IPS DF 6.9 (cell line): ENCODE results near the gene FBXW8.

Source experiments
- DNase-seq: peaks from one replicate; pipeline ENCODE4 v3.0.0-alpha.2; 2013; ENCODE audit warnings: low read depth, low spot score
- H3K27ac ChIP-seq: one replicate; pipeline ENCODE4 v1.5.1; 2013; ENCODE audit warnings: low read length, control low read depth
- H3K27me3 ChIP-seq: 2 replicates; pipeline ENCODE4 v1.6.1; 2013; ENCODE audit warnings: mild to moderate bottlenecking, low read length; ENCODE audit not compliant: control insufficient read depth, insufficient read depth
- H3K36me3 ChIP-seq: 2 replicates; pipeline ENCODE4 v1.6.1; 2013; ENCODE audit warnings: low read length; ENCODE audit not compliant: control insufficient read depth, insufficient read depth
- H3K4me1 ChIP-seq: 2 replicates; pipeline ENCODE4 v1.6.1; 2013; ENCODE audit warnings: low read length; ENCODE audit not compliant: control insufficient read depth, insufficient read depth
- H3K4me3 ChIP-seq: 2 replicates; pipeline ENCODE4 v1.5.1; 2013; ENCODE audit warnings: mild to moderate bottlenecking, low read length
- H3K9me3 ChIP-seq: 2 replicates; pipeline ENCODE4 v1.6.1; 2013; ENCODE audit warnings: low read length, inconsistent platforms; ENCODE audit not compliant: control insufficient read depth, insufficient read depth
- WGBS: extraction: QIAGEN DNeasy Blood & Tissue Kit; methylation state at CpG from one replicate; pipeline ENCODE4 v1.1.7; 2013; ENCODE audit warnings: mixed read lengths, missing lambda C conversion rate; ENCODE audit not compliant: insufficient read length, insufficient coverage; 5-methylcytosine and 5-hydroxymethylcytosine counted together

Gene FBXW8

GRCh38 chr12:117011988-117012805, 101.4 kb downstream of the FBXW8 start:
- no peaks in the 10 kb centered on the region for H3K36me3 ChIP-seq
- no CpG with 5 or more reads among the region's 4 CpGs for WGBS

GRCh38 chr12:117013726-117014125, 103.0 kb downstream of the FBXW8 start:
- Histone ChIP-seq H3K9me3 (no peaks in the 10 kb centered on the region), H3K4me1 (peaks cover 5% of the 10 kb centered on the region; the same call in 1 of the 2 replicates), H3K27me3 (no peaks in the 10 kb centered on the region), H3K36me3 (no peaks in the 10 kb centered on the region), H3K4me3 (no peak overlapping the region), H3K27ac (no peak overlapping the region)
- WGBS = no CpG with 5 or more reads among the region's 1 CpG
- no peak for DNase-seq

More at GRCh38 chr12:117011988-117012805, 101.4 kb downstream of the FBXW8 start:
- H3K4me1 ChIP-seq = peaks cover 5% of the 10 kb centered on the region; the same call in 1 of the 2 replicates
- no peak overlapping the region for H3K27ac ChIP-seq
- H3K4me3 ChIP-seq = no peak overlapping the region
- no peaks in the 10 kb centered on the region for H3K9me3 ChIP-seq
- no peaks in the 10 kb centered on the region for H3K27me3 ChIP-seq
- DNase-seq = no peak

GRCh38 chr12:117014342-117014887, 103.7 kb downstream of the FBXW8 start:
- peaks cover 4% of the 10 kb centered on the region; the same call in 1 of the 2 replicates for H3K4me1 ChIP-seq
- DNase-seq = no peak
- H3K27me3 ChIP-seq = no peaks in the 10 kb centered on the region
- H3K9me3 ChIP-seq = no peaks in the 10 kb centered on the region
- no CpG with 5 or more reads among the region's 8 CpGs for WGBS
- H3K4me3 ChIP-seq = no peak overlapping the region
- no peaks in the 10 kb centered on the region for H3K36me3 ChIP-seq
- H3K27ac ChIP-seq = no peak overlapping the region

GRCh38 chr12:117015811-117016210, 105.1 kb downstream of the FBXW8 start:
- Histone ChIP-seq H3K4me1 (no peaks in the 10 kb centered on the region), H3K36me3 (no peaks in the 10 kb centered on the region), H3K27me3 (no peaks in the 10 kb centered on the region), H3K4me3 (no peak overlapping the region), H3K9me3 (no peaks in the 10 kb centered on the region), H3K27ac (no peak overlapping the region)
- no peak for DNase-seq

GRCh38 chr12:117017807-117018206, 107.1 kb downstream of the FBXW8 start:
- DNase-seq = no peak
- Histone ChIP-seq H3K36me3 (no peaks in the 10 kb centered on the region), H3K27ac (no peak overlapping the region), H3K4me3 (no peak overlapping the region), H3K4me1 (no peaks in the 10 kb centered on the region), H3K27me3 (no peaks in the 10 kb centered on the region), H3K9me3 (no peaks in the 10 kb centered on the region)
- no CpG with 5 or more reads among the region's 9 CpGs for whole genome bisulfite sequencing

- Histone ChIP-seq H3K27me3 (no peaks in the 10 kb centered on the region), H3K4me3 (no peak overlapping the region), H3K9me3 (no peaks in the 10 kb centered on the region), H3K36me3 (no peaks in the 10 kb centered on the region), H3K27ac (no peak overlapping the region), H3K4me1 (no peaks in the 10 kb centered on the region)
- no CpG with 5 or more reads among the region's 14 CpGs for WGBS
- no peak for DNase-seq
Measured at GRCh38 chr12:117018276-117018675, 107.5 kb downstream of the FBXW8 start.

- no CpG with 5 or more reads among the region's 3 CpGs for WGBS
- H3K9me3 ChIP-seq = no peaks in the 10 kb centered on the region
- no peak for DNase-seq
- no peaks in the 10 kb centered on the region for H3K4me1 ChIP-seq
- no peaks in the 10 kb centered on the region for H3K36me3 ChIP-seq
- no peak overlapping the region for H3K27ac ChIP-seq
- no peaks in the 10 kb centered on the region for H3K27me3 ChIP-seq
- no peak overlapping the region for H3K4me3 ChIP-seq
Measured at GRCh38 chr12:117018685-117019084, 107.9 kb downstream of the FBXW8 start.

GRCh38 chr12:117019866-117020265, 109.1 kb downstream of the FBXW8 start:
- H3K4me1 ChIP-seq = no peaks in the 10 kb centered on the region
- no CpG with 5 or more reads among the region's 12 CpGs for WGBS
- H3K4me3 ChIP-seq = no peak overlapping the region
- no peak for DNase-seq
- peaks cover 3% of the 10 kb centered on the region; the same call in 1 of the 2 replicates for H3K36me3 ChIP-seq
- H3K27me3 ChIP-seq = no peaks in the 10 kb centered on the region
- no peak overlapping the region for H3K27ac ChIP-seq
- H3K9me3 ChIP-seq = no peaks in the 10 kb centered on the region

GRCh38 chr12:117020536-117021220, 109.9 kb downstream of the FBXW8 start:
- Histone ChIP-seq H3K27ac (no peak overlapping the region), H3K9me3 (no peaks in the 10 kb centered on the region), H3K36me3 (peaks cover 5% of the 10 kb centered on the region; the same call in 1 of the 2 replicates), H3K4me3 (no peak overlapping the region), H3K4me1 (no peaks in the 10 kb centered on the region), H3K27me3 (no peaks in the 10 kb centered on the region)
- DNase-seq = no peak
- WGBS = no CpG with 5 or more reads among the region's 12 CpGs

- DNase-seq = no peak
- Histone ChIP-seq H3K27ac (no peak overlapping the region), H3K4me1 (no peaks in the 10 kb centered on the region), H3K36me3 (peaks cover 10% of the 10 kb centered on the region; the same call in 1 of the 2 replicates), H3K27me3 (no peaks in the 10 kb centered on the region), H3K4me3 (no peak overlapping the region), H3K9me3 (no peaks in the 10 kb centered on the region)
- WGBS = no CpG with 5 or more reads among the region's 6 CpGs
Measured at GRCh38 chr12:117022465-117022864, 111.7 kb downstream of the FBXW8 start.
